Globus pallidus (tissue), 1 donor: Measurements from ENCODE around the gene STX17.
"Not testable (repeated sequence)": the region's sequence is repeated elsewhere in the genome, so short reads cannot be mapped to it uniquely, and the experiment has no call there.

Source experiments
- DNase-seq: peaks from one replicate; pipeline ENCODE4 v3.0.0-alpha.2; 2015; ENCODE audit warnings: low spot score

Gene STX17

DNA sequence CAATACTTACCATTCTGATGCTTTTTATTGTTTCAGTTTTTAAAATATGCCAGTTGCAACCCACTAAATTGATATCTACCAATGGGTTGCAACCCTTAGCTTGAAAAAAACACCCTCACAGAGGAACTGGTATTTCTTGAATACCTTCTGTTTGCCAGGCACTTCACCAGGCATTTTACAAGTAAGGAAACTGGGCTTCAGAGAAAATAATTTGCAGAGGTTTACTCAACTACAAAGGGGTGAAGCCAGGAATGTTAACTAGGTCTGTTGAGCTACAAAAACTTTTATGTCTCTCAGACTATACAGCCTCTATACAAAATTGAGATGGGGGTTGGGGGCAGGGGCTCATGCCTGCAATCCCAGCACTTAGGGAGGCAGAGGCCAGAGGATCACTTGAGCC, 65.0 kb downstream of the STX17 start:
- no peak for DNase-seq

DNA sequence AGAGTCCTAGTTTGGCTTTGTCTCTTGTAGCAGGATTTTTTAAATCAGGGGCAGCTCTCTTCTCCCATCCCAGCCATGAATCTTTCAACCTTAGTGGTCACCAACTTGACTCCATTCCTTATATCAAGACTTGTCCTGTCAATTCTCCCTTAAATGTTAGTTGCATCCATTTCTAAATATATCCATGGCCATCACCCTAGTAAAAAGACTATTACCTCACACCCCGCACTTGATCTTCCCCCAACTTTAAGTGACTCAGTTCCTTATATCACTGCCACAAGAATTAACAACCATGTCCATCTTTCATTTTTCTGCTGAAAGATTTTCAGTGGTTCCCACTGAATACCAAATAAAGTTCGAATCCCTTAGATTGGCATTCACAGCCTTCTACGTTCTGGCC, 67.0 kb downstream of the STX17 start:
- no peak for DNase-seq

DNA sequence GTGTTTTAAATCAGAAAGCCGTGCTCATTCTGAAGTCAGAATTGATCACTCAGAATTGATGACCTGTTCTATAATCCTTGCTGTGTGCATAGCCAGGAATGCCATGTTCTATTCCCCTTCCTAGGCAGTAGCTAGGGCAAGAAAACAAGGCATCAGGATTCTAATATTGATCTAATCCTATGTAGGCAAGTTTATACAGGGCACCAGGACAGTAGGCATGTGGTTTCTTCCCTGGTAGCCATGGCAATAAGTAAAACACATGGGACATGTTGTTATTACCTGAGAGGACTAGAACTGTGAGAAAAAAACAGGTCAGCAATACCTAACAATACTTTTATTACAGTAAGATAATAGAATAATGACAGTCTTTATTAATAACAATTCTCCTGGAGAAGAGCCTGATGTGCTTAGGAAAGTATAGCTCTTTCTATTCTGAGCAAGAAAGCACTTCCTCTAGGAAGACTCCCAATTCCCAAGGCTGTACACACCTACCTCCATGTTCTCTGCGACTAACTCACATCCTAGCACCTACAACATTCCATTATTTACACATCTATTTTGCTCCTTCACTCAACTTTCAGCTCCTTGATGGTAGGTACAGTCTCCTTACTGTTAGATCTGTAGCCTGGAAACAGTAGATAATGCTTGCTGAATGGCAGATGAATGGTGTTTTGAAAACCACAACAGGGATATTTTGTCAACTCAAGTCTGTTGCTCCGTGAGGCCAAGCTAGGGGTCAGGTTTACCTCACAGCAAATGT, 70.8 kb downstream of the STX17 start:
- DNase-seq: no peak

DNA sequence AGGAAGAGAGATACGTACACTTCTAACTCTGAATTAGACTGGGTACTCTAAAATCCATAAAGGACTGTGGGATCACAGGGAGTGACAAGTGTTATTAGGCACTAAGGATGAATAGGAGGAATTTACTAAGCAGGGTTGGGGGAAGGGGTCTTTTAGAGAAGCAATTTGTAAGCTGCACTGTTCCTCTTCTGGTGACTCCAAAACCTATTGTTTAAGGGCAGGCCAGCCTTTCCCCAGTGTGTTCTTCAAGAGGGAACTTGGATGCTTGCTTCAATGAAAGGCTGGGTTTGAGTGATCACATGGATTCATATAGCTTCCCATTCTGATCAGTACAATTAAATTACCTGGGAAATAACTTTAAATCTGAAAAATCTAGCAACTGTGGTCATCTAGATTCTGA, 71.8 kb downstream of the STX17 start:
- no peak for DNase-seq

DNA sequence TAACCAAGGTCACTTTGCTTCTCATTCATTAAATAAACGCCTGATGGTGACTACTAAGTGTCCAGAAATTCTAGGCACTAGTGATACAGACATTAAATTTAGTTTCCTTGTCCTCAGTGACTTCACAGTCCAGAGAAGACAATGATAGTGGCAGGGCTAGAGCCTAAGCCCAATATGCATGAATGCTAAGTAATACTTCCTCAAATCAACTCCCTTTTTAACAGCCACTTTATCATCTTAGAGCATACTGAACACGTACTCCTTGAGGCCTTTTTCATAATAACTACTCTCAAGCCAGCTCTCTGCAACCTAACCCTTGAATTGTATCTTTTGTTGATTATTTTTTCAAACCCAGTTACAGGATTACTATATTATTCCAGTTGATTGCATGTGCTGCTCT, 74.1 kb downstream of the STX17 start:
- no peak for DNase-seq

DNA sequence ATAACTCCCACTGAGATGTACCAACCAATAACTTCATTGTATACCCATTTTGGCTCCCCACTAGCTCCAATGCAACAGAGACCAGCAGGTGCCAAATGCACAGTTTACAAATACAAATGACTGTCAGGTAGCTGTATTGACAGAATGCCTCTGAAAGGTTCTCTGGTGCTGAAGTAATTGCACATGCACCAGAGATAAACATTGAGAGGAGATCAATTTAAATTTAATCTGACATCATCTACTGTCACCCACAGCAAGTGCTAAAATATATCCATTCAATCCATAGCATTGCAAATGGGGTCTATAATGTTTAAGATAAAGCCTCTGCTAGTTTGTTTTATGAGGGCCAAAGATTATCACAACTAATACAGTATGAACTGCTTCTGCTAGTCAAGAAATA, 80.2 kb downstream of the STX17 start:
- DNase-seq: no peak

DNA sequence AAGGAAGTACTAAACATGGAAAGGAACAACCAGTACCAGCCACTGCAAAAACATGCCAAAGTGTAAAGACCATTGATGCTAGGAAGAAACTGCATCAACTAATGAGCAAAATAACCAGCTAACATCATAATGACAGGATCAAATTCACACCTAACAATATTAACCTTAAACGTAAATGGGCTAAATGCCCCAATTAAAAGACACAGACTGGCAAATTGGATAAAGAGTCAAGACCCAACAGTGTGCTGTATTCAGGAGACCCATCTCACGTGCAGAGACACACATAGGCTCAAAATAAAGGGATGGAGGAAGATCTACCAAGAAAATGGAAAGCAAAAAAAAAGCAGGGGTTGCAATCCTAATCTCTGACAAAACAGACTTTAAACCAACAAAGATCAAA, 84.1 kb downstream of the STX17 start:
- not testable (repeated sequence) for DNase-seq

DNA sequence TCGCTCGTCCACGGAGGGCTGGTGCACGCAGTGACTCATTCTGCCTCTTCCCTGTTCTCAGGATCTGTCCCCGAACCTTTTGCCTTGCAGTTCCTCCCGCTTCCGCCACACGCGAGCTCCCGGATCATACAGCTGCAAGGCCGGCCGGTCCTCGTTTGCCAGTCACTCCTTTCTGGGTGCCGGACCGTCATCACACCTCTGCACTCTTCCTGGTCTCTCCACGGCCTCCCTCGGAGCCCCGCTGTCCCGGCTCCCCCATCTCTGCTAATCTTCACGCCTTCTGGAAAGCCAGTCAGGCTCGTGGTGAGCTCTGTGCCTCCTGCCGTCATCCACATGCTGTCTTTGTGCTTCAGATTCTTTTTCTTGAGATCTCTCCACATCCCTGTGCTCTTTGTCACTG, 91.8 kb downstream of the STX17 start:
- DNase-seq: no peak

DNA sequence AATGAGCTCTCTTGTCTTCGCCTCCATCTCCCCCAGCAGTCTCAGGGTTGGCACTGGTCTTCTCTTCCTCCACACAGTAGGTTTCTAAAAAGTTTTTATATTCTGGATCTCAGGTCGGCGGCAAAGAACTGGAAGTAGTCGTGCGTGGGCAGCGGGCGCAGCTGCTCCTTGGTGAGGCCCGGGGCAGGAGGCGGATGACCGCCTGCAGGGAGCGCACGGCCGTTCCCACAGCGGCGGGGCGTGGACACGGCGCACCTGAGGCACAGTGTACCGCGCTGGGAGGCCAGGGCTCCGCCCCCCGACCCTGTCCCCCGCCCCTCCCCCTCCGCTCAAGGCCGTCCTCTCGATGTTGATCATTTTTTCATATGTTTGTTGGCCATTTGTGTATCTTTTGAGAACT, 92.4 kb downstream of the STX17 start:
- no peak for DNase-seq

DNA sequence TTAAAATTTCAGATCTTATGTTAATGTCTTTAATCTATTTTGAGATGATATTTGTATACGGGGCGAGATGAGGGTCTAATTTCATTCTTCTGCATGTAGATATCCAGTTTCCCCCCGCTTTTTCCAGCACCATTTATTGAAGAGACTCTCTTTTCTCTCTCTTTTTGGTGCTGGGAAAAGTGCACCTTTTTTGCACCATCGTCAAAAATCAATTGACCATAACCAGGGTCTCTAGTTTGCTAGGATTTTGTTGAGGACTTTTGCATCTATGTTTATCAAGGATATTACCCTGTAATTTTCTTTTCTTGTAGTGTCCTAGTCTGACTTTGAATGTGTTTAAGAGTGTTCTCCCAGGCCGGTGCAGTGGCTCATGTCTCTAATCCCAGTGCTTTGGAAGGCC, 93.3 kb downstream of the STX17 start:
- no peak for DNase-seq

DNA sequence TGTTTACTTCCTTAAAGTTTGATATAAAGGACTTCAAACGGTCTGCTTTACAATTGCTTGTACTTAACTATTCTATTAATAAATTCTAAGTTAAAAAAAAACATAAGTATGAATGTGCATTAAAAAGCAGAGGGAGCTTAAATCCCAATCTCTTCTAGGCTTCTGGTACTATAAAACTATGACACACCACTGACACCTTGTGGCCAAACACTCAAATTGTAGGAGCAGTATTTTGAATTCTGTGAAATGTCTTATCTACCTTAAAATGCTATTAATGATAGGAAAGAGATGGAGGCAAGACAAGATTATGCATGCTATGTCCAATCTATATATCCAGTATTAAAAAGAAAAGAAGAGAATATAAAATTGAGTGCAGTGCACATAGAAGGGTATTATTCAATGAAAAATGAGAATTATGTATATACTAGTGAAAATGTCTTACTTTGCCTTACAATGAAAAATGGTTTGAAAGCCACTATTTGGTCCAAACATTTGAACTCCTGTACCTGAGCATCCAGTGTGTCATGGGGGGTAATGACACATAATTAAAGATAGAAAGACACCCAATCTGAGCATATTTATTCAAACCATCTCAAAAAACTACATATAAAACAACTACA, 104.7 kb downstream of the STX17 start:
- no peak for DNase-seq

DNA sequence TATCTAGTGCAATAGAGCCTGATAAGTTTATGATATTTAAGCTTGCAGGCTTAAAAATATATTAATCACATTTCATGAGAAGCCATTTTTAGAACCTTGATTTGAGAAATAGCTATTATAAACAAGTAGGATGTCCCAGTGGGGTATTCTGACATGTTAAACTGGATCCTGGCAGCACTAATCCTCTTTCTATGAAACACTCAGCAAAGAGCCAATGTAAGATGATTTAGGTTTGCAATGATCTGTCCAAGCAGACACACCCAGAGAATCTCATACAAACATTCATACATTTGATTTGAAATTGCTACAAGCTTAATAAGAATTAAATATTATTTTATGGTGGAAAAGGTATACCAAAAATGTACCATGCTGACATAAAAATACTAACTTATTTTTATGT, 105.8 kb downstream of the STX17 start:
- DNase-seq: no peak

DNA sequence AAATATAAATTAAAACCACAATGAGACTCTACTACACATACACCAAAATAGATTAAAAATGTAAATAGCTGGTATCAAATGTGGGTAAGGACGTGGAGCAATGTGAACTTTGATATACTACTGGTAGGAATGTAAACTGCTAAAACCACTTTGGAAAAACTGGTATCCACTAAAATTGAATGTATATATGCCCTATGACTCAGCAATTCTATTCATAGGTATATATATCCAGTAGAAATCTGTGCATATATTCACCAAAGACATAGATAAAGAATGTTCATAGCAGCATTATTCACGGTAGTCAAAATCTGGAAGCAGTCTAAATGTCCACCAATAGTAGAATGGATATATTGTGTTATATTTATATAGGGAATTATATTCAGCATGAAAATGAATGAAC, 107.1 kb downstream of the STX17 start:
- DNase-seq: no peak

DNA sequence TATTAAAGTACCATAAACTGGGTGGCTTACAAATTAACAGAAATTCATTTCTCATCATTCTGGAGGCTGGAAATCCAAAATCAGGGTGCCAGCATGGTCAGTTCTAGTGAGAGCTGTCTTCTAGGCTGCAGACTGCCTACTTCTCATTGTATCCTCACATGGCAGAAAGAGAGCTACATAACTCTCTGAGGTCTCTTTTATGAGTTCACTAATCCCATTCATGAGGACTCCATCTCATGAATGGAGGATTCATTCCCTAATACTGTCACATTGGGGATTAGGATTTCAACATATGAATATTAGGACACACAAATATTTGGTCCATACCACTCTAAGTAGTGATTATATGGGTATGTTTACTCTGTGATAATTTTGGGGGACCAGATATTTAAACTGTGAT, 108.4 kb downstream of the STX17 start:
- DNase-seq: peak; percentile 8

DNA sequence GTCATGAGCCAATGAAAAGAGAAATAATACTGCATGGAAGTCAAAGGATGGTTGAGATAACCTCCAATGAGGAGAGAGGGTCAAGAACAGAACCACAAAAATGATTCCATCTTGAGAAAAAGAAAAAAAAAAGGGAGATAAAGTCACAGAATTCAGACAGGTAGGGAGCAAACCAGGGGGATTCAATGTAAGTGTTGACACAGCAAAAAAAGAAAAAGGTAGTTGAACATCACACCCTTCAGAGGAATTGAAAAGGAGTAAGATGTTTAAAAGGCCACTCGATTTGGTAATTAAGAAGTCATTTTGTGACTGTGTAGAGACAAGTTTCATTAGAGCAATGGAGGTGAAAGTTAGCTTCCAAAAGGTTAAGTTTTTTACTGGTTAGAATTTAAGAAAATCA, 113.1 kb downstream of the STX17 start:
- DNase-seq: no peak
